Endothelial cell of umbilical vein (primary cell): ENCODE measurements around the gene TNRC6B. TPM values are rescaled to one million over a fixed set of nuclear protein-coding genes. Genes with fewer than 3 reads are reported as not detected.

Experiments
- BruUV-seq: library from RNA; stranded (reverse); fragments of 400-500 nt; replicated peaks from 2 replicates; lab custom pipeline; 2021; lab: Mats Ljungman, UMichigan
- CTCF ChIA-PET: fragments of 300-600, 350-600 bp; sonication (Branson Sonifier 250); formaldehyde crosslinking; loops from one replicate; lab custom pipeline; 2021; ENCODE audit warnings: antibody characterized with exemption, inconsistent platforms; lab: Charles Lee
- POLR2A ChIA-PET: fragments of 300-600, 350-600 bp; sonication (Branson Sonifier 250); formaldehyde crosslinking; loops from one replicate; lab custom pipeline; 2021; ENCODE audit warnings: antibody characterized with exemption, inconsistent platforms; lab: Charles Lee
- DNase-seq: peaks from one replicate; pipeline ENCODE4 v3.0.0-alpha.2; 2011; ENCODE audit warnings: low read depth, low spot score
- FAIRE-seq: peaks from 2 replicates; lab custom pipeline; 2011; peaks lifted over from hg19 to GRCh38; lab: Jason Lieb, UNC
- H2AFZ ChIP-seq: 2 replicates; pipeline ENCODE4 v1.6.0; 2012; ENCODE audit warnings: low read depth, low read length, control low read depth, inconsistent platforms
- H3K27ac ChIP-seq: 2 replicates; pipeline ENCODE4 v1.5.1; 2011; ENCODE audit warnings: low read depth, mild to moderate bottlenecking, control low read depth, low read length, moderate library complexity; ENCODE audit not compliant: insufficient read depth
- H3K27me3 ChIP-seq, 2 experiments: 2 replicates each; pipeline versions ENCODE4 v1.6.0 to v1.6.1; 2011; ENCODE audit warnings: low read length in 2 of 2, mixed read lengths in 1 of 2; ENCODE audit not compliant: control insufficient read depth in 2 of 2, insufficient read depth in 2 of 2
- H3K36me3 ChIP-seq, 2 experiments: 2 replicates in 1 of 2; 3 replicates in 1 of 2; pipeline ENCODE4 v1.5.1; 2011; ENCODE audit warnings: low read length in 2 of 2, mild to moderate bottlenecking in 1 of 2, moderate library complexity in 1 of 2; ENCODE audit not compliant: control insufficient read depth in 2 of 2, insufficient read depth in 2 of 2; ENCODE audit errors: extremely low read depth in 1 of 2
- H3K4me1 ChIP-seq: 3 replicates; pipeline ENCODE4 v1.5.1; 2011; ENCODE audit warnings: mild to moderate bottlenecking, low read length; ENCODE audit not compliant: control insufficient read depth, insufficient read depth; ENCODE audit errors: extremely low read depth
- H3K4me2 ChIP-seq: 2 replicates; pipeline ENCODE4 v1.6.1; 2011; ENCODE audit warnings: low read length, control low read depth, mixed read lengths; ENCODE audit not compliant: insufficient read depth
- H3K4me3 ChIP-seq, 3 experiments: fragments of 200-600 bp in 1 of 3; sonication (generic), shearing (Covaris generic) in 1 of 3; replicated peaks in 1 of 3; 2 replicates each; pipeline ENCODE4 v1.5.1; 2011 to 2016; ENCODE audit warnings: control low read depth in 3 of 3, low read length in 3 of 3, mild to moderate bottlenecking in 2 of 3, inconsistent platforms in 1 of 3, low read depth in 1 of 3, moderate library complexity in 1 of 3; ENCODE audit not compliant: insufficient read depth in 1 of 3
- H3K79me2 ChIP-seq: 2 replicates; pipeline ENCODE4 v1.6.0; 2012; ENCODE audit warnings: low read length, inconsistent platforms; ENCODE audit not compliant: control insufficient read depth, insufficient read depth
- H3K9ac ChIP-seq: replicated peaks from 2 replicates; pipeline ENCODE3; 2011; ENCODE audit warnings: low read length, control low read depth; ENCODE audit not compliant: insufficient read depth; ENCODE audit errors: extremely low read depth
- H3K9me1 ChIP-seq: replicated peaks from 3 replicates; pipeline ENCODE4 v1.6.0; 2011; ENCODE audit warnings: mild to moderate bottlenecking, low read length; ENCODE audit not compliant: control insufficient read depth, insufficient read depth; ENCODE audit errors: extremely low read depth
- H3K9me3 ChIP-seq: replicated peaks from 2 replicates; pipeline ENCODE4 v1.5.1; 2012; ENCODE audit warnings: low read length, inconsistent platforms; ENCODE audit not compliant: control insufficient read depth, insufficient read depth
- H4K20me1 ChIP-seq: replicated peaks from 2 replicates; pipeline ENCODE3; 2011; ENCODE audit warnings: mild to moderate bottlenecking, low read length; ENCODE audit not compliant: control insufficient read depth, insufficient read depth; ENCODE audit errors: extremely low read depth
- EZH2 ChIP-seq: IDR thresholded peaks from 2 replicates; pipeline ENCODE4 v1.6.1; 2012; ENCODE audit warnings: borderline replicate concordance, low read depth, mild to moderate bottlenecking, moderate library complexity, low read length, inconsistent platforms; ENCODE audit not compliant: severe bottlenecking
- FOS ChIP-seq: IDR thresholded peaks from 2 replicates; pipeline ENCODE4 v1.6.1; 2011; ENCODE audit warnings: mild to moderate bottlenecking, low read length, moderate library complexity, borderline replicate concordance; ENCODE audit not compliant: insufficient read depth
- GATA2 ChIP-seq: IDR thresholded peaks from 2 replicates; pipeline ENCODE4 v1.7.0; 2011; ENCODE audit warnings: low read depth, mild to moderate bottlenecking, moderate library complexity, mixed read lengths, low read length; ENCODE audit not compliant: insufficient read length, insufficient read depth
- JUN ChIP-seq: IDR thresholded peaks from 2 replicates; pipeline ENCODE4 v1.6.1; 2011; ENCODE audit warnings: borderline replicate concordance, low read depth; ENCODE audit not compliant: insufficient read length, insufficient read depth
- MYC ChIP-seq: IDR thresholded peaks from one replicate; pipeline ENCODE4 v1.6.1; 2011; ENCODE audit warnings: mild to moderate bottlenecking, low read depth, low read length
- POLR2A ChIP-seq: IDR thresholded peaks from 2 replicates; pipeline ENCODE4 v1.6.1; 2012; ENCODE audit warnings: low read depth, mild to moderate bottlenecking, control low read depth, low read length
- POLR2AphosphoS5 ChIP-seq: IDR thresholded peaks from 2 replicates; pipeline ENCODE4 v1.6.1; 2012; ENCODE audit warnings: low read depth, mild to moderate bottlenecking, control low read depth, low read length, moderate library complexity; ENCODE audit not compliant: insufficient read depth
- dilution Hi-C: fragments of 300-500 bp; cut with MboI; formaldehyde crosslinking; loops from one replicate; pipeline ENCODE4 v1.15.0; 2019; ENCODE audit warnings: low sequenced_read_pairs; ENCODE audit not compliant: extremely low pct_ligation_motif_present
- intact Hi-C: fragments of 100-400 bp; cut with micrococcal nuclease; formaldehyde crosslinking; loops from one replicate; pipeline ENCODE4 v1.10.0; 2022
- polyA plus RNA-seq, 4 experiments: library from polyadenylated mRNA; depleted of rRNA in 3 of 4; stranded (reverse) in 3 of 4; unstranded in 1 of 4; fragments of >200 nt; gene quantifications; 2 replicates each; pipeline versions ENCODE4 v1.2.1 to v1.2.3, GENCODE V29; 2011 to 2012; ENCODE audit warnings: missing spikeins in 1 of 4
- total RNA-seq: library from RNA; stranded (reverse); gene quantifications from 2 replicates; pipeline ENCODE4 v1.2.3, GENCODE V29; 2021
- TF ChIP-seq, protein P1 (sequence below): IDR thresholded peaks from 2 replicates; pipeline ENCODE4 v1.6.1; 2011; ENCODE audit not compliant: insufficient read depth, insufficient read length
- TF ChIP-seq, protein P2 (sequence below), 2 donors: IDR thresholded peaks; 1 replicate in 1 of 2; 2 replicates in 1 of 2; pipeline ENCODE4 v1.5.1; 2011; ENCODE audit warnings: low read length in 2 of 2, mild to moderate bottlenecking in 2 of 2, moderate library complexity in 2 of 2, control low read depth in 1 of 2, inconsistent platforms in 1 of 2, low read depth in 1 of 2; ENCODE audit not compliant: insufficient read depth in 1 of 2; ENCODE audit errors: extremely low read depth in 1 of 2

The TNRC6B gene
- total and polyA plus RNA-seq, 2 donors (not counting 3 experiments of a cell fraction or from before 2014, with no cell fraction given): 10.6 to 37.2 TPM

DNA sequence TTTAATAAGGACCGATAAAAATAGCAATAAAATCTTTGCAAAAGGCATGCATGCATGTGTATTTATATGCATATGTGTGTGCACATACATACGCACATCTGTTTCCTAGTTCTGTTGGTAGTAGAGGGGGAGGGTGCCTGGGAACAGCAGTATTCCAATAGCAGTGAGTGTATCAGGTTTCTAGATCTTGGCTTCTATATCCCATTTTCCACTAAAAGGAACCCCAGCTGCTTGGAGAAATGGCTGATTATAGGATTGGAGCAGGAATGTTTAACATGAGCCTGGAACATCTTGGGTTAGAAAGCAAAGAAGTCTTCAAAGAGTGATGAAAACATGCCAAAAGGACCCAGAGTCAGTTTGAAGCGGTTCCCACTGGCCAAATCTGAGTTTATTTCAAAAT, 21.0 kb downstream of the TNRC6B start:
- POLR2A ChIA-PET: no interaction called here
- intact Hi-C loops: no loop called here
- H3K4me1 ChIP-seq: peaks cover 10% of the 10 kb centered on the region

More for the DNA sequence above, 21.0 kb downstream of the TNRC6B start:
- Histone ChIP-seq H3K27me3 (no peaks in the 10 kb centered on the region), H4K20me1 (peaks cover 6% of the 10 kb centered on the region), H3K27ac (no peak overlapping the region), H3K9me1 (no peaks in the 10 kb centered on the region), H3K36me3 (no peaks in the 10 kb centered on the region), H3K4me2 (no peak overlapping the region), H3K4me3 (no peak overlapping the region), H3K79me2 (peaks cover 63% of the 10 kb centered on the region), H3K9ac (no peak overlapping the region), H3K9me3 (no peaks in the 10 kb centered on the region), H2AFZ (no peak overlapping the region)
- FAIRE-seq: no peak
- BruUV-seq: no TSS peak
- dilution Hi-C loops: no loop called here
- TF ChIP-seq EZH2 (no peak), JUN (no peak), POLR2A (no peak), FOS (no peak), MYC (no peak), GATA2 (no peak), POLR2AphosphoS5 (no peak)
- TF ChIP-seq, protein P1, sequence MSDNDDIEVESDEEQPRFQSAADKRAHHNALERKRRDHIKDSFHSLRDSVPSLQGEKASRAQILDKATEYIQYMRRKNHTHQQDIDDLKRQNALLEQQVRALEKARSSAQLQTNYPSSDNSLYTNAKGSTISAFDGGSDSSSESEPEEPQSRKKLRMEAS: no peak
- TF ChIP-seq, protein P2, sequence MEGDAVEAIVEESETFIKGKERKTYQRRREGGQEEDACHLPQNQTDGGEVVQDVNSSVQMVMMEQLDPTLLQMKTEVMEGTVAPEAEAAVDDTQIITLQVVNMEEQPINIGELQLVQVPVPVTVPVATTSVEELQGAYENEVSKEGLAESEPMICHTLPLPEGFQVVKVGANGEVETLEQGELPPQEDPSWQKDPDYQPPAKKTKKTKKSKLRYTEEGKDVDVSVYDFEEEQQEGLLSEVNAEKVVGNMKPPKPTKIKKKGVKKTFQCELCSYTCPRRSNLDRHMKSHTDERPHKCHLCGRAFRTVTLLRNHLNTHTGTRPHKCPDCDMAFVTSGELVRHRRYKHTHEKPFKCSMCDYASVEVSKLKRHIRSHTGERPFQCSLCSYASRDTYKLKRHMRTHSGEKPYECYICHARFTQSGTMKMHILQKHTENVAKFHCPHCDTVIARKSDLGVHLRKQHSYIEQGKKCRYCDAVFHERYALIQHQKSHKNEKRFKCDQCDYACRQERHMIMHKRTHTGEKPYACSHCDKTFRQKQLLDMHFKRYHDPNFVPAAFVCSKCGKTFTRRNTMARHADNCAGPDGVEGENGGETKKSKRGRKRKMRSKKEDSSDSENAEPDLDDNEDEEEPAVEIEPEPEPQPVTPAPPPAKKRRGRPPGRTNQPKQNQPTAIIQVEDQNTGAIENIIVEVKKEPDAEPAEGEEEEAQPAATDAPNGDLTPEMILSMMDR (IDR thresholded peaks at IDR 0.05; ENCODE audit: extremely low read depth in 1 of 2, insufficient read depth in 1 of 2, low read depth in 1 of 2, low read length in 2 of 2): no peak
- no peak for DNase-seq
- CTCF ChIA-PET: no interaction called here
